Measurements from ENCODE around the gene HMGCL. TPM values are rescaled to one million over a fixed set of nuclear protein-coding genes. Genes with fewer than 3 reads are reported as not detected.

Gene HMGCL
- polyA plus RNA-seq, 1 donor (not counting 4 experiments of a cell fraction or from before 2014, with no cell fraction given), result 24.1 TPM

DNA sequence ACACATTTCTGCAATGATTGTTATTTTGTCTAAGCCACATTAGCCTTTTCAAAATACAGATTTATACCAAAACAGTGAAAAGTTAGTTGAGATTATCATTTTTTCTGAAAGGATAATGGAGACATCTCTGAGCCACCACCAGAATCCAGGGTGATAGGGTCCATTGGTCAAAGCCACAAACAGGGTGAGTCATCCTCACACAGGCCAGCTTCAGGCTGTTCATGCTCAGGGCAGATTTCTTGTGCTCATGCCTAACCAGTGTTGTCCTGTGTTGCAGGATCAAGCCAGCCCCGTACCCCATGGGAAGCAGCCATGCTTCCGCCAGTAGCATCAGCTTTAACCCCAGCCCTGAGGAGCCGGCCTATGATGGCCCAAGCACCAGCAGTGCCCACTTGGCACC lies 68.6 kb downstream of the HMGCL start:
- TF ChIP-seq EZH2 (IDR thresholded peaks at IDR 0.05; ENCODE audit: low read length), result no peak
- TF ChIP-seq, protein P1, sequence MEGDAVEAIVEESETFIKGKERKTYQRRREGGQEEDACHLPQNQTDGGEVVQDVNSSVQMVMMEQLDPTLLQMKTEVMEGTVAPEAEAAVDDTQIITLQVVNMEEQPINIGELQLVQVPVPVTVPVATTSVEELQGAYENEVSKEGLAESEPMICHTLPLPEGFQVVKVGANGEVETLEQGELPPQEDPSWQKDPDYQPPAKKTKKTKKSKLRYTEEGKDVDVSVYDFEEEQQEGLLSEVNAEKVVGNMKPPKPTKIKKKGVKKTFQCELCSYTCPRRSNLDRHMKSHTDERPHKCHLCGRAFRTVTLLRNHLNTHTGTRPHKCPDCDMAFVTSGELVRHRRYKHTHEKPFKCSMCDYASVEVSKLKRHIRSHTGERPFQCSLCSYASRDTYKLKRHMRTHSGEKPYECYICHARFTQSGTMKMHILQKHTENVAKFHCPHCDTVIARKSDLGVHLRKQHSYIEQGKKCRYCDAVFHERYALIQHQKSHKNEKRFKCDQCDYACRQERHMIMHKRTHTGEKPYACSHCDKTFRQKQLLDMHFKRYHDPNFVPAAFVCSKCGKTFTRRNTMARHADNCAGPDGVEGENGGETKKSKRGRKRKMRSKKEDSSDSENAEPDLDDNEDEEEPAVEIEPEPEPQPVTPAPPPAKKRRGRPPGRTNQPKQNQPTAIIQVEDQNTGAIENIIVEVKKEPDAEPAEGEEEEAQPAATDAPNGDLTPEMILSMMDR (optimal IDR thresholded peaks at IDR 0.05 in 1 of 3, IDR thresholded peaks at IDR 0.05 in 1 of 3, conservative IDR thresholded peaks at IDR 0.05 in 1 of 3; ENCODE audit: extremely low read depth in 1 of 3, insufficient read depth in 2 of 3, low read length in 3 of 3), result no peak
- no peaks in the 10 kb centered on the region for H3K9me1 ChIP-seq (ENCODE audit: control insufficient read depth, extremely low read depth, insufficient read depth, low read length)
- no peak for DNase-seq (ENCODE audit: low read depth, low spot score)
- no peaks in the 10 kb centered on the region for H4K20me1 ChIP-seq (ENCODE audit: control insufficient read depth, extremely low read depth, insufficient read depth, low read length)
- no peak overlapping the region for H2AFZ ChIP-seq (ENCODE audit: control insufficient read depth, low read length)
- dilution Hi-C loops (cut with MboI; ENCODE audit: extremely low pct_ligation_motif_present, low sequenced_read_pairs), result no loop called here
- H3K27me3 ChIP-seq (ENCODE audit: control insufficient read depth, extremely low read depth, insufficient read depth, low read length), result no peaks in the 10 kb centered on the region
- no peak overlapping the region for H3K4me2 ChIP-seq (ENCODE audit: control insufficient read depth, extremely low read depth, insufficient read depth, low read depth, low read length)
- H3K79me2 ChIP-seq (ENCODE audit: control insufficient read depth, insufficient read depth, low read length), result peaks cover 10% of the 10 kb centered on the region
- H3K9me3 ChIP-seq (ENCODE audit: control insufficient read depth, low read depth, low read length), result no peaks in the 10 kb centered on the region
- H3K4me1 ChIP-seq (ENCODE audit: control insufficient read depth, extremely low read depth, insufficient read depth, low read length), result no peaks in the 10 kb centered on the region
- peaks cover 48 to 51% of the 10 kb centered on the region in 2 experiments for H3K36me3 ChIP-seq (ENCODE audit: control insufficient read depth in 2 of 2, extremely low read depth in 1 of 2, insufficient read depth in 2 of 2, low read length in 2 of 2)
- no peak overlapping the region for H3K4me3 ChIP-seq (ENCODE audit: control insufficient read depth in 2 of 3, extremely low read depth in 1 of 3, insufficient read depth in 2 of 3, low read depth in 1 of 3, low read length in 3 of 3)
- no peak overlapping the region for H3K27ac ChIP-seq (ENCODE audit: control insufficient read depth, insufficient read depth, low read length)
- no peak for FAIRE-seq
- no peak overlapping the region for H3K9ac ChIP-seq (ENCODE audit: control insufficient read depth, extremely low read depth, insufficient read depth, low read length)

DNA sequence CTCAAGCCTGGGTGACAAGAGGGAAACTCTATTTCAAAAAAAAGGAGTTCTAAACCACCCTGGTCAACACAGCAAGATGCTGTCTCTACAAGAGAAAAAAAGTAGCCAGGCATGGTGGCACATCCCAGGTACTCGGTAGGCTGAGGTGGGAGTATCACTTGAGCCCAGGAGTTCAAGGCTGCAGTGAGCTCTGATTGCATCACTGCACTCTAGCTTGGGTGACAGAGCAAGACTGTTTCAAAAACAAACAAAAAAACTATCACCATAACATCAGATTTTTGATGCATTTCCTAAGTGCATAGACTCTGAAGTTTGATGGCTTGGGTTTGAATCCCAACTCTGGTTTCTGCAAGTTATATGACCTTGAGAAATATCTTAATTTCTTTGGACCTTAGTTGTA lies 72.3 kb downstream of the HMGCL start:
- Histone ChIP-seq H3K36me3 (ENCODE audit: control insufficient read depth in 2 of 2, extremely low read depth in 1 of 2, insufficient read depth in 2 of 2, low read length in 2 of 2) (peaks cover 49 to 55% of the 10 kb centered on the region in 2 experiments), H3K27me3 (ENCODE audit: control insufficient read depth, extremely low read depth, insufficient read depth, low read length) (no peaks in the 10 kb centered on the region), H3K27ac (ENCODE audit: control insufficient read depth, insufficient read depth, low read length) (no peak overlapping the region), H3K4me3 (ENCODE audit: control insufficient read depth in 2 of 3, extremely low read depth in 1 of 3, insufficient read depth in 2 of 3, low read depth in 1 of 3, low read length in 3 of 3) (no peak overlapping the region), H2AFZ (ENCODE audit: control insufficient read depth, low read length) (no peak overlapping the region), H3K9me1 (ENCODE audit: control insufficient read depth, extremely low read depth, insufficient read depth, low read length) (no peaks in the 10 kb centered on the region), H3K9me3 (ENCODE audit: control insufficient read depth, low read depth, low read length) (no peaks in the 10 kb centered on the region), H3K4me1 (ENCODE audit: control insufficient read depth, extremely low read depth, insufficient read depth, low read length) (peaks cover 2% of the 10 kb centered on the region), H3K9ac (ENCODE audit: control insufficient read depth, extremely low read depth, insufficient read depth, low read length) (no peak overlapping the region), H4K20me1 (ENCODE audit: control insufficient read depth, extremely low read depth, insufficient read depth, low read length) (peaks cover 6% of the 10 kb centered on the region), H3K79me2 (ENCODE audit: control insufficient read depth, insufficient read depth, low read length) (peaks cover 32% of the 10 kb centered on the region), H3K4me2 (ENCODE audit: control insufficient read depth, extremely low read depth, insufficient read depth, low read depth, low read length) (no peak overlapping the region)
- no peak for TF ChIP-seq EZH2 (IDR thresholded peaks at IDR 0.05; ENCODE audit: low read length)
- TF ChIP-seq, protein P1 (optimal IDR thresholded peaks at IDR 0.05 in 1 of 3, IDR thresholded peaks at IDR 0.05 in 1 of 3, conservative IDR thresholded peaks at IDR 0.05 in 1 of 3; ENCODE audit: extremely low read depth in 1 of 3, insufficient read depth in 2 of 3, low read length in 3 of 3), result no peak
- FAIRE-seq (no peak), DNase-seq (ENCODE audit: low read depth, low spot score) (no peak)
- dilution Hi-C loops (cut with MboI; ENCODE audit: extremely low pct_ligation_motif_present, low sequenced_read_pairs), result no loop called here

Other genes starting within 250 kb of the HMGCL start
- 1,640 to 2,447 TPM (median 1,913 TPM) in 3 replicates for gene RPL11, start 133.6 kb downstream of the HMGCL start, polyA plus RNA-seq
- gene ELOA, start 82.0 kb downstream of the HMGCL start, polyA plus RNA-seq, result 18.0 to 43.9 TPM (median 31.8 TPM) in 3 replicates
- gene PITHD1, start 47.0 kb downstream of the HMGCL start, polyA plus RNA-seq, result 48.9 to 60.8 TPM (median 59.4 TPM) in 3 replicates
- 51.7 to 81.7 TPM (median 73.9 TPM) in 3 replicates for gene LYPLA2, start 34.3 kb downstream of the HMGCL start, polyA plus RNA-seq
- 52.8 to 68.3 TPM (median 66.9 TPM) in 3 replicates for gene GALE, start 24.7 kb downstream of the HMGCL start, polyA plus RNA-seq
- gene FUCA1, start 42.9 kb upstream of the HMGCL start, polyA plus RNA-seq, result 9.0 to 11.9 TPM (median 10.3 TPM) in 3 replicates
- gene CNR2, start 87.9 kb upstream of the HMGCL start, polyA plus RNA-seq, result not detected in 3 replicates
- 62.7 to 87.1 TPM (median 74.3 TPM) in 3 replicates for gene PNRC2, start 134.4 kb upstream of the HMGCL start, polyA plus RNA-seq
- 68.4 to 116 TPM (median 75.2 TPM) in 3 replicates for gene SRSF10, start 154.9 kb upstream of the HMGCL start, polyA plus RNA-seq

Measured in keratinocyte (primary cell).